Measurements from ENCODE around the gene UQCRHL.
A peak's percentile ranks its signal among the peaks of the same experiment; 100 is the strongest.
"Not testable (repeated sequence)": the region's sequence is repeated elsewhere in the genome, so short reads cannot be mapped to it uniquely, and the experiment has no call there.

UQCRHL gene

DNA sequence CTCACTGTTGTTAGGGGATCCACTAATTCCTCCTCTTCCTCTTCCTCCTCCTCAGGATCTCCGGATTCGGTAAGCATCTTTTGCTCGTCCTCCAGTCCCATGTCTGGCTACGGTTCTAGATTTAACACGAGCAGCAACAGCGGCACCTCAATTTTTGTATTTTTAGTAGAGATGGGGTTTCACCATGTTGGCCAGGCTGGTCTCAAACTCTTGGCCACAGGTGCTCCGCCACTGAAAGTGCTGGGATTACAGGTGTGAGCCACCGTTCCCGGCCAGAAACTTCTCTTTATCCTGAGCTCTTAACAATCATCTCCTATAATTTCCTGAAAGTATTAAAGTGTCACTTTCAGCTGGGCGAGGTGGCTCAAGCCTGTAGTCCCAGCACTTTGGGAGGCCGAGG is at the start of gene UQCRHL:
Gene UQCRHL, minus strand, starts transcription at position 101 of the 400 bp plus-strand sequence. Its CDS starts 0 bp downstream, at position 101.
- not testable (repeated sequence) for DNase-seq (ENCODE audit: low spot score)

GRCh38 chr1:15856888-15857287 is 49.4 kb upstream of the UQCRHL start:
- no peak for DNase-seq (ENCODE audit: low spot score)

- DNase-seq (ENCODE audit: low spot score) = no peak
Measured at GRCh38 chr1:15852828-15853302, 45.4 kb upstream of the UQCRHL start.

DNA sequence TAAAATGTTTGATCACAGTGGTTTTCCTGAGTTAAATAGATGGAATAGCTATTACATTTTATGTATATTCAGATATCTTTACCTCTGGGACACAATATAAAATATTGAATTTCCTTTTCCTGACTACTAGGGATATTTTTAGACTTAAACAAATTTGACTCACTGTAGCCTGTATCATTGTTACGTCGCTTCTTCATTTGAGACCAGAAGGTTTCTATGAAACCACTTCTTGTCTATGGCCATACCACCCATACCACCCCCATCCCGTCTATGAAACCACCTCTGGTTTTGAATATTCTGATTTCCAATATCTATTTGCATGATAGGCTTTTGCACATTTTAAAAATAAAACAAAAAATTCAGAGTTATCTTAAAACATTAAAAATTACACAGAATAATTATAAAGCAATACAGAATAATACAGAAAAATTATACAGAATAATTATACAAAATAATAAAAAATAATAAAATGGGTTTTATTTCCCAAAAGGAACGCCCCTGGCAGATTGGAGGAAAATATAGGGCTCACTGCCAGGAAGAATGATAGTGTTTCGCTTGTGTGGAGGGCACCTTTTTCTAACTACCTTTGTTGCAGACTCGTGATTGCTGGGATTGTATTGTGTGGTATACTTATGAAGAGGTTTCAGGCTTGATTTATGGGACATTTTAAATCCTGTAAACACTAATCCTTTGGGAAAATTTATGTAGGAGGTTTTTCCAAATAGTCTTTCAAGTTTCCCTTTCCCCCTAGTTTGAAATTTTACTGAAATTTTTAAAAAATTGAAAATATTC is 44.8 kb upstream of the UQCRHL start:
- no peak for DNase-seq (ENCODE audit: low spot score)

DNA sequence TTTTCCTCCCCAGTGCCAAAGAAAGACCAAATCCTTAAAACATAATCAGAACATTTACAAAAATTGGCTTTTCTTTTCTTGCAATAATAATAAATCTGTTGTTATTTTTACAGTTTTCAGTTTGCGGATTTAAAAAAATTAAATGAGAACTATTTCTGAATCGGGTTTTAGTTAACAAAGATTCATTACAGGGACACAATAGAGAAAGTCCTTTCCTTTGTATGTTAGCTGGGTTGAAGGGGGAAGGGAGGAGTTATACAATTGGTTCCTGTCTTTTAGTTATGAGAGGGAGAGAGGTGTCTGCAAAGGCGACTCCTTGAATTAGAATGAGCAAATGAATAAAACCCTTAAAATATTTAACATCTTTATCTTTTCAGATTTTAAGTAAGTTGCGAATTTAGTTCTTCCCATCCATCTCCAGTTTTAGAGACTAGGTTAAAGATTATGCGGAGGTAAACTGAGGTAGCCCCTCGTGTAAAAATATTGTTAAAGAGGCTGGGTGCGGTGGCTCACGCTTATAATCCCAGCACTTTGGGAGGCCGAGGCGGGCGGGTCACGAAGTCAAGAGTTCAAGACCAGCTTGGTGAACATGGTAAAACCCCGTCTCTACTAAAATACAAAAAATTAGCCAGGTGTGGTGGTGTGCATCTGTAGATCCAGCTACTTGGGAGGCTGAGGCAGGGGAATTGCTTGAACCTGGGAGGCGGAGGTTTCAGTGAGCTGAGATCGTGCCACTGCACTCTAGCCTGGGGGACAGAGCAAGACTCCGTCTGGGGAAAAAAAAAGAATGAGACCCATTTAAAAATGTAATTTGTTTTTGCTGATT is 44.0 kb upstream of the UQCRHL start:
- DNase-seq (ENCODE audit: low spot score) = peak; percentile 78

DNA sequence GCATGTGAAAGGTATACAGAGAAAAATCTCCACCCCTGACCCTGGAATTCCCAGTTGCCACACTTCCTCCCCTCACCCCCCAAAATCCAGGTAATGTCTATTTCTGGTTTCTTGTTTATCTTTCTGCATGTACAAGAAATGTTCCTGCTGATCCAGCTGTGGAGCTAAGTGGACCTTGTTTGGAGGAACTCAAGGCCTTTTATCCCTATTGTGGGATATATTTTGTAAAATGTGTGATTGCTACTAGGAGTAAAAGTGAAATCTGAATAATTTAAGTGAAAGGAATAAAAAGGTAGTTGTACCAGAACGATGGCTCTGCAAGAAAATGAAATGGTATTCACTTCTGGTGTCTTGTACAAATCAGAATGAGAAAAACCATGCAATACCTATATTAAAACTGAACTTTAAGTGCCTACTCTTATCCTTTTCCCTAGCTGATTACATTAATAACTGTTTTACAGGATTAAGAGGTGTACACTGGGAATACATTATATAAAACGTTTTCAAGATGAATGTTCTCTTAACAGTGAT is 43.1 kb upstream of the UQCRHL start:
- peak; percentile 35 for DNase-seq (ENCODE audit: low spot score)

DNA sequence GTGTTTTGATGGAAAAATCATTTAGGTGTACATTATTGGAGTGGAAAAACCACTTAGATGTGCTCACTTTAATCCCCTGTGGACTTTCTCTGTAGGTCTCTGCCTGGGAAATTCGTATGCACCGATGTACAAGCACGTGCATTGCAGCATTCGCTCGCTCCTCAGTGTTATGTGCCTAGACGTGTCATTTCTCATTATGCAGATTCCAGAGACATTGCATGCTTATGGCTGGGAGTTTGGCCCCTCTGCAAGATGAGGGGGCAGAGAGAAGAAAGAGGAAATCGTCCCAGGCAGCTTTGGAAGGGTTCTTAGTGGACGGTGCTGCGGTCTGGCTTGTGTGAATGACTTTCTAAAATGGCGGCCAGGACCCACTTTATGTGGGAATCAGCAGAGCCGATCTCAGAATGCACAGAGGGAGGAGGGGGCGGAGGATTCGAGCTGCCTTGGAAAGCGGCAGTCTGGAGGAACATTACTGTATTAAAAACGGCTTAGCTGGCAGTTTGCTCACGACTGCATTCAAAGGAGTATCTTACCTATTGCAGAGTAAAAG is 42.4 kb upstream of the UQCRHL start:
- peak; percentile 72 for DNase-seq (ENCODE audit: low spot score)

DNA sequence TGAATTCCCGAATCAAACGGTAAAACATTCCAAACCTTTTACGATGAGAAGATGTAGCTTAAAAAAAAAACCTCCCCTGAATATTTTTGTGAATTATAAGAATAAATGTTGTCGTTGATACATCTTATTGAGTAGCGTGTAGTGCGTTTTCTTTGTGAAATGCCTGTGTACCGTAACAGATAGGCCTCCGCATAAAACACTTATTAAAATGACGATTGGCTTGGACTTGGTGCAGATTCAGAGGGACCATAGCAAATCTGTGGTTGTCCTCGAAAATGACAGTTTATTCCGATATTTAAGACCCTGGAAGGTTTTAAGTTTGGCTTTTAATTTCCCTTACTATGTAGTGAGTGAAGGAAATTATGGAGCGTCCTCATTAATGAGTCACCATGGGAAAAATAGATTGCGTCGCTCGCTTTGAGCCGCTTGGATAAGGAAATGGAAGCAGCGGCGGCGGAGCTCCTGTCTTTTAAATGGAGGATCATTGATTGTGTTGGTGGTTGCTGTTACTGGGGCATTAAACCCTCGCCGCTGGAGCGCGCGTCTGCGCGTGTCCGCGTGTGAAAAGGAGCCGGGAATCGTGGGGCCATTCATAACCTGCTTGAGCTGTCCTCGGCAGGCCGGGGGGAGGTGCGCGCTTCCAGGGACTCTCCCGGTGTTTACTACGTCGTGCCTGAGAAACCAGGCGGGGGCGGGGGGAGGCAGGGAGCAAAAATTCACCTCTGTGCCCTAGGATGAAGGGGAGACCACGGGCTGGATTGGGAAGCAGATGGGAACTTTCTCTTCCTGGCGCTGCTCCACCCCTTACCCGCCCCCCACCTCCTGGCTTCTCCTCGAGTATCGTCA is 41.7 kb upstream of the UQCRHL start:
- peak; percentile 90 for DNase-seq (ENCODE audit: low spot score)

DNA sequence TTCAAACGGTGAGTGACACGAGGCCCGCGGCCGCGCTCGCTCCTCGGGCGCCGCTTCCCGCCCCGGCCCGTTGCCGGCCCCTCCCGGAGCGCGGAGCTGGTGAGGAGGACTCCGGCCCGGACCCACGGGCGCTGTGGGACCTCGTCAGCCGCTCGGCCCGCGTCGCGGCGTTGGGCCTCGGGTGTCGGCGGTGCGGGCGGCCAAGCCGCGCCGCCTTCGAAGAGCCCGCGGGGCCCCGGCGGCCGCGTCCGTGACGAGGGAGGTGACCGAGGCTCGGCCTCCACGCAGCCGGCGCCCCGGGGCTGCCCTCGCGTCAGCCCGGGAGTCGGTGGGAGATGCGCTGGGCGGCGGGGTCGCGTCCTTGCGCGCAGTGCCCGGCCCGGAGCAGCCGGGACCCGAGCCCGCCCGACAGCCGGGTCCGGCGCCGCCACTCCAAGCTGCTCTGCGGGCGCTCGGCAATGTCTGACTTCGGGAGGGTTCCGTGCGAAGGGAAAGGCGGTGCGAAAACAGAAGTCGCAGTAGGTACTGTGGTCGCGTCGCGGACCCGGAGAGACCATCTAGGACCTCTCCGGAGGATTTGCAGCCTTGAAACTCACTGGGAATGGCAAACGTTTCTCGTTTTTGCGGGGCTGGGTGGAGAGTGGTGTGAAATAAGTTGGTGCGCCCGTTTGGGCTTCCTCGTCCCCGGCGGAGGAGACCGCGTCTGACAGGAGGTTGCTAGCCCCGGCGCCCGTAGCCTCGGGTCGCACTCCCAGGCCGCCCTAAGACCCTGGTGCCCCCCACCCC is 40.9 kb upstream of the UQCRHL start:
- peak; percentile 35 for DNase-seq (ENCODE audit: low spot score)

GRCh38 chr1:15847893-15848142 is 40.4 kb upstream of the UQCRHL start:
- DNase-seq (ENCODE audit: low spot score) = no peak

- peak; percentile 98 for DNase-seq (ENCODE audit: low spot score)
Measured at GRCh38 chr1:15847100-15847892, 39.8 kb upstream of the UQCRHL start, which contains the start of gene SPEN. SPEN (plus strand) TSS chr1:15847707; CDS start chr1:15848068, 361 bp downstream.

GRCh38 chr1:15846056-15846455 is 38.6 kb upstream of the UQCRHL start:
- DNase-seq (ENCODE audit: low spot score) = not testable (repeated sequence)

- peak; percentile 75 for DNase-seq (ENCODE audit: low spot score)
Measured at GRCh38 chr1:15843826-15844572, 36.5 kb upstream of the UQCRHL start.

DNA sequence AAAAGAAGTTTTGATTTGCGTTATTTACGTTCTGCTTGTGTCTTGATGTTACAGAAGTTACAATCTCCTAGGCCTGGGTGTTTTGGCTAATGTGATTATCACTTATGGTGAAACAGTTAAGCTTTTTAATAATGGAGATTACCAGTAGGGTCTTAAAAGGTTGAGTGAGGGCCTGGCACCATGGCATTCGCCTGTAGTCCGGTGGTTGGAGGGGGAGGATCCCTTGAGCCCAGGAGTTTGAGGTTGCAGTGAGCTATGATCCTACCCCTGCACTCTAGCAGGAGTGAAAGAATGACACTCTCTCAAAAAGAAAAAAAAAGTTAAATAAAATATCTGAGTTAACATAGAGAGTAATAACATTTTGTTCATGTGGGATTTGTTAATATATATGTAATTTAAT is 31.3 kb upstream of the UQCRHL start:
- DNase-seq (ENCODE audit: low spot score) = no peak

DNA sequence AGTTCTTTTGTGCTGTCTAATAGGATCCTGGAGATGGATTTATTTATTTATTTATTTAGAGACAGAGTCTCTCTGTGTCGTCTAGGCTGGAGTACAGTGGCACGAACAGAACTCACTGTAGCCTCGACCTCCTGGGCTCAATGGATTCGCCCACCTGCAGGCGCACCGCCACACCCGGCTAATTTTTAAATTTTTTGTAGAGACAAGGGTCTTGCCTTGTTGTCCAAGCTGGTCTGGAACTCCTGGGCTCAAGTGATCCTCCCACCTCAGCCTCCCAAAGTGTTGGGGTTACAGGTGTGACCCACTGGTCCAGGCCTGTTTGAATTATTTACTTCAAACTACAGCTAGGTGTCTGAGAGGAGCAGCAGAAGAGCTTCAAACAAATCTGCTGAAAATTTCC is 30.5 kb upstream of the UQCRHL start:
- DNase-seq (ENCODE audit: low spot score) = no peak

DNA sequence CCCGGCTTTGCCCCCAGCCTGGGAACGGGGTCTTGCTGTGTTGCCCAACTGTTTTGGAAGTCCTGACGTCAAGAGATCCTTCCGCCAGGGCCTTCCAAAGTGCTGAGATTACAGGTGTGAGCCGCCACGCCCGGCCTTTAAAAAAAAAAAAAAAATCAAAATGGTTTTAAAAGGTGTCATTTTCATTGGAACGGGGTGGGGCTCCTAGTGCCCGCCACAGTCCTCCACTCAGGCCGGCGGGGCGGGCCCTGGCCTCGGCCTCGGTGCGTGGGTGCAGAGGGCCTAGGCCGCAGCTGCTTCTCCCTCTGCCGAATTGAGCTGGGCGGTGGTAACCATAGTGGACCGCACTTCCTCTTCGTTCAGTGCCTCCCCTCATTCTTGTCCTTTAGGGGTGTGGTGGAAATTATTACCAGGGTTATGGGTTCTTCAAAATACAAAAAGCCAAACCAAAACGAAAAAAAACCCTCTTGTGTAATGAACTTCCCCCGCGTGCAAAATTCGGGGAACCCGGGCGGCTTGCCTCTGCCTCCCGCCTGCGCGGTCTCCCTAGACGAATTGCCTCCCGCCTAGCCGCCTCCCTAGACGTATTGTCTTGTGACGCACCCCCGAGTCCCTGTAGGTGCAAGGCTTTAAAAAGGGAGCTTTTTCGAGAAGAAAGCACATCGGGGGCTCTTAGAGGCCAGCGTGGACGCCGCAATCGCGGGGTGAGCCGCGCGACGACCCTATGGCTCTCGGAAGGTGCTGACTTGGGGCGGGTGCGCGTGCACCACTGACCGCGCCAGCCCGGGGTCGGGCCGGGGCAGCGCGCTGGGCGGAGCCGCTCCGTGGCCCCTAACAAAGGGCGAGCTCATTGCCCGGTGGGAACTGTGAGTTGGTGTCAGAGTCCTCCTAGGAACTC is 29.6 kb upstream of the UQCRHL start:
- no peak for DNase-seq (ENCODE audit: low spot score)

GRCh38 chr1:15836511-15836771 is 29.0 kb upstream of the UQCRHL start:
- not testable (repeated sequence) for DNase-seq (ENCODE audit: low spot score)

DNA sequence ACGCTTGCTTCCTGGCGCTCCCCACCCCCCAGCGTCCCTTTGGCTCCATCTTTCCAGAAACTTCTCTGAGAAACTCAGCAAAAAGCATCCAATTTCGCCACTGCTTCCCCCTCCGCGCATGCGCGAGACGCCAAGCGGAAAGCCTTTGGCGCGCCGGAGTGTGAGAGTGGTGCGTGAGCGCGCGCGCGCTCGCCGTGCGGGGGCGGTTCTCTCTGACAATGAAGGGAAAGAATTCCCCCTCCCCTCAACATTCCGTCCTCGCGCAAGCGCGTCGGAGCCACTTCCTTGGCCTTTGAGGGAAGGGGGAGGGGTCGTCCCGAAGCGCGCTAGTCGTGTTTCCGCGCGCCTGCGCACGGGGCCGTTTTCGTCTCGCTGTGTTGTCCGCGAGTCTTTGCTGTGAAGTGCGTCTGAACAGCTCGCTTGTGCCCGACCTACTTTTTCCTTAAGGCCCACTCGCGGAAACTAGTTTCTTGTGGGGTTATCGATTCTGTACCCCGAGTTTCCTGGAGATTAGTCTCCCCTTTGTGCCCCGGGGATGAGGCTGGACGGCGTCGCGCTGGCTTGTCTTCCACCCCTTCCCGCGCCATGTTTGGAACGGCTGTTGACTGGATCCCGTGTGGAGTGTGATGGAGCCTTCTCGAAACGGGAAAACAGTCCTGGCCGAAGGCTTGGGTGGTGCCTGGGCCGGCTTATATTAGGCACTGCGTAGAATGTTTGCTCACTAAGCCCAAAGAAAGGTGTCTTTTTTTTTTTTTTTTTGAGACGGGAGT is 28.5 kb upstream of the UQCRHL start:
- DNase-seq (ENCODE audit: low spot score) = peak; percentile 99

Measured in globus pallidus (tissue), 1 donor.